ENCODE results near the gene AIRE. TPM values are rescaled to one million over a fixed set of nuclear protein-coding genes. Genes with fewer than 3 reads are reported as not detected.
"Not testable (repeated sequence)": the region's sequence is repeated elsewhere in the genome, so short reads cannot be mapped to it uniquely, and the experiment has no call there.

The AIRE gene
- polyA plus RNA-seq, 1 donor: 14.3 TPM

DNA sequence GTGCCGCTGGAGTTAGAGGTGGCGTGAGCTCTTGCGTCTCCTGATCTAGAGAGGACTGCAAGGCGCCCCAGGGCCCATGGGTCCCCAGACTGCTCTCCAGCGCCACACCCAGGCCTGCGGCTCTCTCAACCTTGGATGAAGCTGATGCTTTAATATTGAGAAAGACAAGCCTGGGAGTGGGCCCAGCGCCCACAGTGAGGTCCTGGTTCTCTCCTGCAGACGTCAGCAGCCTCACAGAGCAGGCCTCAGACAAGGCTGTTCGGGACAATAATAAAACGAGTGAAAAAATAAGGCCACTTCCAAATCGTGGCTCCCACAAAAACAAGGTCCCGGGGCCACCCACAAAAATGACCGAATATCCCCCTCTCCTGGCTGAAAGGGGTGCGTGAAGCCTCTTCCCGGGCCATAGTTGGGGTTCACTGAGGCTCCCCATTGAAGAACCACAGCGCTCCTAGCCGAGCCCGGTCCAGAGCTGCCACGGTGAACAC, 18.0 kb upstream of the AIRE start:
- H3K4me3 ChIP-seq (ENCODE audit: low read length): no peak overlapping the region
- no peak overlapping the region for H3K27ac ChIP-seq (ENCODE audit: low read length)
- H3K4me1 ChIP-seq (ENCODE audit: control insufficient read depth, insufficient read depth, low read length): no peaks in the 10 kb centered on the region
- no peak for DNase-seq
- H3K27me3 ChIP-seq (ENCODE audit: control insufficient read depth, insufficient read depth, low read length): no peaks in the 10 kb centered on the region
- no peaks in the 10 kb centered on the region for H3K9me3 ChIP-seq (ENCODE audit: control insufficient read depth, low read depth, low read length)
- H3K36me3 ChIP-seq (ENCODE audit: control insufficient read depth, insufficient read depth, low read length): no peaks in the 10 kb centered on the region
- WGBS (ENCODE audit: insufficient coverage, low lambda C conversion rate): no CpG with 5 or more reads among the region's 19 CpGs

DNA sequence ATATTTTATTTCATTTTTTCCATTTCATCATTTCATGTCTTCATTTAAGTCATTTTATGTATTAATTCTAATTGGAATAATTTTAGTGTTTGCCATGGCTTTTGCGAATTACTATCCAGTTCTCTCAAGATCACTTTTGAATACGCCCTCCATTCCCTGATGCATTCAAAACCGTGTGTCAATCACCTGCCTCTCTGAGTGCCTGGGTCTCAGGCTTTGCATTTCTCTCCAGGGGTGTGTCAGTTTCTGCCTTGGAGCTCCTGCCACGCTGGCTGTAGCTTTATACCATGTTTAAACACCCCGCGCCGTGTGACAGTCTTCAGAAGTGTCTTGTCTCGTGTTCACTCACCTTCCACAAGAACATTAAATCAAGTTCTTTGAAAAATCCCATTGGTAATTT, 16.6 kb upstream of the AIRE start:
- no peaks in the 10 kb centered on the region for H3K4me1 ChIP-seq (ENCODE audit: control insufficient read depth, insufficient read depth, low read length)
- 78% methylated on average over 3 of the region's 8 CpGs for WGBS (ENCODE audit: insufficient coverage, low lambda C conversion rate)
- no peaks in the 10 kb centered on the region for H3K36me3 ChIP-seq (ENCODE audit: control insufficient read depth, insufficient read depth, low read length)
- H3K27me3 ChIP-seq (ENCODE audit: control insufficient read depth, insufficient read depth, low read length): no peaks in the 10 kb centered on the region
- H3K4me3 ChIP-seq (ENCODE audit: low read length): no peak overlapping the region
- no peak for DNase-seq
- H3K27ac ChIP-seq (ENCODE audit: low read length): no peak overlapping the region
- no peaks in the 10 kb centered on the region for H3K9me3 ChIP-seq (ENCODE audit: control insufficient read depth, low read depth, low read length)

GRCh38 chr21:44271558-44272283, 14.0 kb upstream of the AIRE start:
- no CpG with 5 or more reads among the region's 18 CpGs for WGBS (ENCODE audit: insufficient coverage, low lambda C conversion rate)
- Histone ChIP-seq H3K9me3 (ENCODE audit: control insufficient read depth, low read depth, low read length) (no peaks in the 10 kb centered on the region), H3K4me1 (ENCODE audit: control insufficient read depth, insufficient read depth, low read length) (no peaks in the 10 kb centered on the region), H3K4me3 (ENCODE audit: low read length) (no peak overlapping the region), H3K27me3 (ENCODE audit: control insufficient read depth, insufficient read depth, low read length) (no peaks in the 10 kb centered on the region), H3K27ac (ENCODE audit: low read length) (no peak overlapping the region), H3K36me3 (ENCODE audit: control insufficient read depth, insufficient read depth, low read length) (no peaks in the 10 kb centered on the region)
- DNase-seq: no peak

- Histone ChIP-seq H3K27me3 (ENCODE audit: control insufficient read depth, insufficient read depth, low read length) (no peaks in the 10 kb centered on the region), H3K36me3 (ENCODE audit: control insufficient read depth, insufficient read depth, low read length) (no peaks in the 10 kb centered on the region), H3K4me1 (ENCODE audit: control insufficient read depth, insufficient read depth, low read length) (no peaks in the 10 kb centered on the region), H3K27ac (ENCODE audit: low read length) (no peak overlapping the region), H3K9me3 (ENCODE audit: control insufficient read depth, low read depth, low read length) (no peaks in the 10 kb centered on the region), H3K4me3 (ENCODE audit: low read length) (no peak overlapping the region)
- WGBS (ENCODE audit: insufficient coverage, low lambda C conversion rate): no CpG with 5 or more reads among the region's 18 CpGs
- no peak for DNase-seq
Observed at GRCh38 chr21:44272284-44272858, 13.3 kb upstream of the AIRE start.

- Histone ChIP-seq H3K27me3 (ENCODE audit: control insufficient read depth, insufficient read depth, low read length) (no peaks in the 10 kb centered on the region), H3K4me3 (ENCODE audit: low read length) (no peak overlapping the region), H3K9me3 (ENCODE audit: control insufficient read depth, low read depth, low read length) (no peaks in the 10 kb centered on the region), H3K4me1 (ENCODE audit: control insufficient read depth, insufficient read depth, low read length) (no peaks in the 10 kb centered on the region), H3K27ac (ENCODE audit: low read length) (no peak overlapping the region), H3K36me3 (ENCODE audit: control insufficient read depth, insufficient read depth, low read length) (no peaks in the 10 kb centered on the region)
- no CpG with 5 or more reads among the region's 7 CpGs for WGBS (ENCODE audit: insufficient coverage, low lambda C conversion rate)
- DNase-seq: no peak
Observed at GRCh38 chr21:44273046-44273445, 12.6 kb upstream of the AIRE start.

DNA sequence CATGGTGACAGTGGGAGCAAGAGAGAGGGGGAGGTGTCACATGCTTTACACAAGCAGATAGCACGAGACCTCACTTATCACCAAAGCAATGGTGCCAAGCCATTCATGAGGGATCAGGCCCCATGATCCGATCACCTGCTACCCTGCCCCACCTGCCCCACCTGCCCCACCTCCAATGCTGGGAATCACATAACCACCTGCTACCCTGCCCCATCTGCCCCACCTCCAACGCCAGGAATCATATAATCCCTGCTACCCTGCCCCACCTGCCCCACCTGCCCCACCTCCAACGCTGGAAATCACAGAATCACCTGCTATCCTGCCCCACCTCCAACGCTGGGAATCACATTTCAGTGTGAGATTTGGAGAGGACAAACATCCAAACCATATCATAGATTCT, 10.6 kb upstream of the AIRE start:
- H3K4me3 ChIP-seq (ENCODE audit: low read length): no peak overlapping the region
- no peaks in the 10 kb centered on the region for H3K27me3 ChIP-seq (ENCODE audit: control insufficient read depth, insufficient read depth, low read length)
- DNase-seq: peak in 1 of 2 donors; percentile 50
- no peaks in the 10 kb centered on the region for H3K36me3 ChIP-seq (ENCODE audit: control insufficient read depth, insufficient read depth, low read length)
- WGBS (ENCODE audit: insufficient coverage, low lambda C conversion rate): no CpG with 5 or more reads among the region's 5 CpGs
- no peaks in the 10 kb centered on the region for H3K9me3 ChIP-seq (ENCODE audit: control insufficient read depth, low read depth, low read length)
- H3K27ac ChIP-seq (ENCODE audit: low read length): no peak overlapping the region
- H3K4me1 ChIP-seq (ENCODE audit: control insufficient read depth, insufficient read depth, low read length): no peaks in the 10 kb centered on the region

GRCh38 chr21:44279354-44280260, 6.1 kb upstream of the AIRE start:
- no peaks in the 10 kb centered on the region for H3K27me3 ChIP-seq (ENCODE audit: control insufficient read depth, insufficient read depth, low read length)
- WGBS (ENCODE audit: insufficient coverage, low lambda C conversion rate): 55% methylated on average over 2 of the region's 19 CpGs
- DNase-seq: no peak
- H3K27ac ChIP-seq (ENCODE audit: low read length): no peak overlapping the region
- H3K4me1 ChIP-seq (ENCODE audit: control insufficient read depth, insufficient read depth, low read length): no peaks in the 10 kb centered on the region
- H3K36me3 ChIP-seq (ENCODE audit: control insufficient read depth, insufficient read depth, low read length): no peaks in the 10 kb centered on the region
- H3K9me3 ChIP-seq (ENCODE audit: control insufficient read depth, low read depth, low read length): no peaks in the 10 kb centered on the region
- H3K4me3 ChIP-seq (ENCODE audit: low read length): no peak overlapping the region

DNA sequence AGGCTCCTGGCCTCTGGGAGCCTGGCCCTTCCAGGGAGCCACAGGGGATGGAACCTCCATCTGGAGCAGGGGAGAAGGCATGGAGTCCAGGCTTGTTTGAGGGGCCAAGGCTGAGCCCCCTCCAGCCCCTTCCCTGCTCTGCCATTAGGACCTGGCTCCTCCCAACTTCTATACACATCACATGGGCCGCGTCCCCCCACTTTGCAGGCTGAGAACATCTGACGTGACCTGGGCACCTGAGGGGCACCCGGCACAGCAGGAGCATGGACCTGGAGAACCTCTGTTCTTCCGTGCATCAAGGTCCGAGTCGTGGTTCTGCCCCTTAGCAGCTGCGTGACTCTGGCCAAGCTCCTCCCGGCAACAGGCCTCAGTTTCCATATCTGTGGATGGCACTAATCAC, 3.9 kb upstream of the AIRE start:
- H3K4me1 ChIP-seq (ENCODE audit: control insufficient read depth, insufficient read depth, low read length): peaks cover 6% of the 10 kb centered on the region
- no CpG with 5 or more reads among the region's 9 CpGs for whole genome bisulfite sequencing (ENCODE audit: insufficient coverage, low lambda C conversion rate)
- no peak overlapping the region for H3K4me3 ChIP-seq (ENCODE audit: low read length)
- H3K9me3 ChIP-seq (ENCODE audit: control insufficient read depth, low read depth, low read length): peaks cover 5% of the 10 kb centered on the region
- H3K27ac ChIP-seq (ENCODE audit: low read length): no peak overlapping the region
- H3K36me3 ChIP-seq (ENCODE audit: control insufficient read depth, insufficient read depth, low read length): no peaks in the 10 kb centered on the region
- no peak for DNase-seq
- H3K27me3 ChIP-seq (ENCODE audit: control insufficient read depth, insufficient read depth, low read length): peaks cover 9% of the 10 kb centered on the region

GRCh38 chr21:44282370-44282769, 3.3 kb upstream of the AIRE start:
- no CpG with 5 or more reads among the region's 9 CpGs for WGBS (ENCODE audit: insufficient coverage, low lambda C conversion rate)
- H3K27ac ChIP-seq (ENCODE audit: low read length): no peak overlapping the region
- no peak for DNase-seq
- no peak overlapping the region for H3K4me3 ChIP-seq (ENCODE audit: low read length)
- H3K9me3 ChIP-seq (ENCODE audit: control insufficient read depth, low read depth, low read length): peaks cover 8% of the 10 kb centered on the region
- peaks cover 9% of the 10 kb centered on the region for H3K27me3 ChIP-seq (ENCODE audit: control insufficient read depth, insufficient read depth, low read length)
- H3K4me1 ChIP-seq (ENCODE audit: control insufficient read depth, insufficient read depth, low read length): peaks cover 6% of the 10 kb centered on the region
- no peaks in the 10 kb centered on the region for H3K36me3 ChIP-seq (ENCODE audit: control insufficient read depth, insufficient read depth, low read length)

- not testable (repeated sequence) for DNase-seq; H3K27ac ChIP-seq (ENCODE audit: low read length); H3K27me3 ChIP-seq (ENCODE audit: control insufficient read depth, insufficient read depth, low read length); H3K4me3 ChIP-seq (ENCODE audit: low read length); H3K4me1 ChIP-seq (ENCODE audit: control insufficient read depth, insufficient read depth, low read length); H3K9me3 ChIP-seq (ENCODE audit: control insufficient read depth, low read depth, low read length); H3K36me3 ChIP-seq (ENCODE audit: control insufficient read depth, insufficient read depth, low read length)
- no CpG with 5 or more reads among the region's 11 CpGs for WGBS (ENCODE audit: insufficient coverage, low lambda C conversion rate)
Observed at GRCh38 chr21:44283211-44283785, 2.4 kb upstream of the AIRE start.

Measured in large intestine (tissue), 3 donors.